Cardiac fibroblast (primary cell): ENCODE measurements around the gene ALK.

Experiments used
- DNase-seq, 2 donors: peaks; one replicate each; pipeline versions ENCODE4 v3.0.0 to v3.0.0-alpha.2; 2010; ENCODE audit warnings: low read depth in 2 of 2
- H3K4me3 ChIP-seq, 2 donors: replicated peaks in 1 of 2; 1 replicate in 1 of 2; 2 replicates in 1 of 2; pipeline ENCODE4 v1.5.1; 2011; ENCODE audit warnings: low read depth in 2 of 2, low read length in 2 of 2, mild to moderate bottlenecking in 2 of 2, moderate library complexity in 1 of 2
- CTCF ChIP-seq: IDR thresholded peaks from one replicate; pipeline ENCODE4 v1.5.1; 2011; ENCODE audit warnings: low read depth, mild to moderate bottlenecking, low read length, inconsistent platforms

Gene ALK

GRCh38 chr2:29950481-29950880 is 29.1 kb upstream of the ALK start:
- no peak for TF ChIP-seq CTCF

GRCh38 chr2:29949042-29949441 is 27.7 kb upstream of the ALK start:
- DNase-seq = no peak
- no peak for TF ChIP-seq CTCF
- no peak overlapping the region for H3K4me3 ChIP-seq

More at GRCh38 chr2:29950481-29950880, 29.1 kb upstream of the ALK start:
- no peak for DNase-seq
- H3K4me3 ChIP-seq = no peak overlapping the region

GRCh38 chr2:29946505-29946904 is 25.1 kb upstream of the ALK start:
- no peak for DNase-seq
- no peak overlapping the region for H3K4me3 ChIP-seq
- TF ChIP-seq CTCF = no peak

GRCh38 chr2:29942711-29943110 is 21.3 kb upstream of the ALK start:
- no peak for TF ChIP-seq CTCF
- H3K4me3 ChIP-seq = no peak overlapping the region
- DNase-seq = no peak

GRCh38 chr2:29940706-29941105 is 19.3 kb upstream of the ALK start:
- no peak for TF ChIP-seq CTCF
- no peak overlapping the region for H3K4me3 ChIP-seq
- no peak for DNase-seq

GRCh38 chr2:29936020-29936419 is 14.6 kb upstream of the ALK start:
- TF ChIP-seq CTCF = no peak
- DNase-seq = no peak
- H3K4me3 ChIP-seq = no peak overlapping the region

- TF ChIP-seq CTCF = no peak
- DNase-seq = no peak
- H3K4me3 ChIP-seq = no peak overlapping the region
Observed at GRCh38 chr2:29931818-29932217, 10.4 kb upstream of the ALK start.
